GM12891 (cell line): ENCODE measurements around the gene PHLPP1.

ENCODE experiments used
- DNase-seq: peaks from one replicate; pipeline ENCODE4 v3.0.0; 2011; ENCODE audit warnings: low spot score; ENCODE audit not compliant: insufficient read length
- FAIRE-seq: peaks from 2 replicates; lab custom pipeline; 2011; peaks lifted over from hg19 to GRCh38; lab: Jason Lieb, UNC
- PAX5 ChIP-seq: IDR thresholded peaks from 2 replicates; pipeline ENCODE4 v1.6.1; 2011; ENCODE audit warnings: low read length, moderate library complexity, mild to moderate bottlenecking; ENCODE audit not compliant: insufficient read depth, severe bottlenecking
- POLR2A ChIP-seq: IDR thresholded peaks from 2 replicates; pipeline ENCODE4 v1.6.1; 2011; ENCODE audit warnings: low read depth, low read length, control low read depth
- POLR2AphosphoS5 ChIP-seq: IDR thresholded peaks from 2 replicates; pipeline ENCODE4 v1.6.1; 2011; ENCODE audit warnings: low read depth, low read length, control low read depth
- POU2F2 ChIP-seq: IDR thresholded peaks from 2 replicates; pipeline ENCODE4 v1.6.1; 2011; ENCODE audit warnings: low read depth, mild to moderate bottlenecking, control low read depth, low read length, moderate library complexity
- SPI1 ChIP-seq: IDR thresholded peaks from 2 replicates; pipeline ENCODE4 v1.6.1; 2011; ENCODE audit warnings: low read depth, low read length, control low read depth
- TAF1 ChIP-seq: IDR thresholded peaks from 2 replicates; pipeline ENCODE4 v1.6.1; 2011; ENCODE audit warnings: low read depth, low read length, control low read depth

Gene PHLPP1

DNA sequence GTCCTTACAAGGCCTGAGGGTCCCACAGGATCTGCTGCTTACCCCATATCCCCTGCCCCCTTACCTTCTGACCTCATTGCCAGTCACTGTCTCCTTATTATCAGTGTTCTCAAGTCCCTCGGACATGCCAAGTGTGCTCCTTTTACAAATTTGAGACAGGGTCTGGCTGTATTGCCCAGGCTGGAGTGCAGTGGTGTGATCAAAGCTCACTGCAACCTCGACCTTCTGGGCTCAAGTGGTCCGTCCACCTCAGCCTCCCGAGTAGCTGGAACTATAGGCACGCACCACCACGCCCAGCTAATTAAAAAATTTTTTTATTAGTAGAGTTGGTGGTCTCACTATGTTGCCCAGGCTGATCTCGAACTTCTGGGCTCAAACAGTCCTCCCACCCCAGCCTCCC, 141.0 kb downstream of the PHLPP1 start:
- no peak for FAIRE-seq
- TF ChIP-seq POU2F2 (no peak), PAX5 (no peak)
- DNase-seq = no peak

DNA sequence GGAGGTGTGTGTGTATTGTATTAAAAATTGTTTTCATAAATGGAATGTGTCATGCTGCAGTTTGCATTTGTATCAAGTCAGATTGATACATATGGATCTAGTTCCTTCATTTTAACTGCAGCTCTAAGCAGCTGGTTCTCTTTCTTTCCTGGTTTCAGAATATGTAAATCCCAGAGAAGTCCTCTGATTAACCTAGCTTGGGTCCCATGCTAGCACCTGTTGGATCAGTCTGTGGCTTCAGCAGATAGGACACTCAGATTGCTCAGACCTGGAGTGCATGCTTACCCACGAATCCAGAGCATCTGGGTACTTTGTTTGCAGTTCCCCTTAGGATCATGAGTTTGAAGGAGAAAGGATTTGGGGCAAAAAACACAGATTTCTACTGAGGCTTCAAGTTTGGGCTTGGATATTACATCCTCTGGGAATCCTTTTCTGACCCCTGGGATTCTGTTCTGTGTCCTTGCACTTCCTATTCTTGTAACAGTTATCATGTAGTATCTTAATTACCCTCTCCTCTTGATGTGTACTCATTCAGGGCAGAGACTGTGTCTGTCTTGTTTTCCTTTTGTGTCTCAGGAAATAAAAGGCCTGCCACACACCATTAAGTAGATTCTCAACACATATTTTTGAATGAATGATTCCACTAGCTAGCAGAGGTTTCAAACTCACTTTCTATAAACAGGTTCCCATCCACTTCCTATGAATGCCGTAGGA, 142.1 kb downstream of the PHLPP1 start:
- FAIRE-seq = peak; percentile 33

GRCh38 chr18:62860062-62860461, 144.7 kb downstream of the PHLPP1 start:
- no peak for FAIRE-seq
- DNase-seq = no peak
- no peak for TF ChIP-seq PAX5
- no peak for TF ChIP-seq POLR2AphosphoS5
- TF ChIP-seq TAF1 = no peak
- no peak for TF ChIP-seq POU2F2
- no peak for TF ChIP-seq POLR2A

More for the DNA sequence above, 142.1 kb downstream of the PHLPP1 start:
- no peak for TF ChIP-seq PAX5
- TF ChIP-seq SPI1 = no peak
- no peak for TF ChIP-seq POLR2AphosphoS5
- no peak for TF ChIP-seq POLR2A
- no peak for TF ChIP-seq POU2F2
- TF ChIP-seq TAF1 = no peak
- DNase-seq = no peak

- DNase-seq (no peak), FAIRE-seq (no peak)
- no peak for TF ChIP-seq POLR2AphosphoS5
- no peak for TF ChIP-seq POLR2A
- no peak for TF ChIP-seq POU2F2
- TF ChIP-seq SPI1 = no peak
- TF ChIP-seq TAF1 = no peak
- no peak for TF ChIP-seq PAX5
Measured at GRCh38 chr18:62862466-62862865, 147.1 kb downstream of the PHLPP1 start.

DNA sequence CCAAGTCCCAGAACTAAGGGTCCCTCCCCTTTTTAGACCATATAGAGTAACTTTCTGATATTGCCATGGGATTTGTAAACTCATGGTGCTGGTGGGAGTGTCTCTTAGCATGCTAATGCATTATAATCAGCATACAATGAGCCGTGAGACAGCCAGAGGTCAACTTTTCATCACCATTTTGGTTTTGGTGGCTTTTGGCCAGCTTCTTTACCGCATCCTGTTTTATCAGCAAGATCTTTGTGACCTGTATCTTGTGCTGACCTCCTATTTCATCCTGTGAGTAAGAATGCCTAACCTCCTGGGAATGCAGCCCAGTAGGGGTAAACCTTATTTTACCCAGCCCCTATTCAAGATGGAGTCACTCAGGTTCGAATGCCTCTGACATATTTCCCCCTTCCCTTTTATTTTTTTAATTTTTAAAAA, 148.2 kb downstream of the PHLPP1 start:
- TF ChIP-seq POLR2A (no peak), TAF1 (no peak), POU2F2 (no peak), POLR2AphosphoS5 (no peak), SPI1 (no peak), PAX5 (no peak)
- DNase-seq = no peak
- FAIRE-seq = no peak

DNA sequence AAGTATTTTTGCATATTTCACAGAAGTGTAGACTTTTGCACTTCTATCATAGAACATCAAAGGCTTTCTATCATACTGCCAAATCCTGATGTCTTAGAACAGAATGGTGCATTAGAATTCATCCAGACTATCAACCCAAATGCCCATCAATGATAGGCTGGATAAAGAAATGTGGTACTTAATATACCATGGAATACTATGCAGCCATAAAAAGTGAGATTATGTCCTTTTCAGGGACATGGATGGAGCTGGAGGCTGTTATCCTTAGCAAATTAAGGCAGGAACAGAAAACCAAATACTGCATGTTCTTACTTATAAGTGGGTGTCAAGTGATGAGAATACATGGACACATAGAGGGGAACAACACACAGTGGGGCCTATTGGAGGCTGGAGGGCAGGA, 150.2 kb downstream of the PHLPP1 start:
- no peak for TF ChIP-seq SPI1
- TF ChIP-seq PAX5 = no peak
- no peak for TF ChIP-seq POU2F2
- no peak for TF ChIP-seq POLR2AphosphoS5
- no peak for TF ChIP-seq TAF1
- no peak for TF ChIP-seq POLR2A
- DNase-seq (no peak), FAIRE-seq (peak; percentile 31)

GRCh38 chr18:62867534-62867933, 152.2 kb downstream of the PHLPP1 start:
- TF ChIP-seq SPI1 = no peak
- TF ChIP-seq PAX5 = no peak
- no peak for TF ChIP-seq TAF1
- TF ChIP-seq POU2F2 = no peak
- no peak for TF ChIP-seq POLR2A
- TF ChIP-seq POLR2AphosphoS5 = no peak
- DNase-seq = no peak
- no peak for FAIRE-seq

GRCh38 chr18:62868645-62869044, 153.3 kb downstream of the PHLPP1 start:
- TF ChIP-seq POU2F2 (no peak), POLR2AphosphoS5 (no peak), PAX5 (no peak), TAF1 (no peak), POLR2A (no peak), SPI1 (no peak)
- DNase-seq = no peak
- no peak for FAIRE-seq

GRCh38 chr18:62870643-62871042, 155.3 kb downstream of the PHLPP1 start:
- TF ChIP-seq POLR2AphosphoS5 = no peak
- no peak for TF ChIP-seq POU2F2
- TF ChIP-seq POLR2A = no peak
- no peak for TF ChIP-seq SPI1
- TF ChIP-seq PAX5 = no peak
- no peak for TF ChIP-seq TAF1
- FAIRE-seq (no peak), DNase-seq (no peak)

DNA sequence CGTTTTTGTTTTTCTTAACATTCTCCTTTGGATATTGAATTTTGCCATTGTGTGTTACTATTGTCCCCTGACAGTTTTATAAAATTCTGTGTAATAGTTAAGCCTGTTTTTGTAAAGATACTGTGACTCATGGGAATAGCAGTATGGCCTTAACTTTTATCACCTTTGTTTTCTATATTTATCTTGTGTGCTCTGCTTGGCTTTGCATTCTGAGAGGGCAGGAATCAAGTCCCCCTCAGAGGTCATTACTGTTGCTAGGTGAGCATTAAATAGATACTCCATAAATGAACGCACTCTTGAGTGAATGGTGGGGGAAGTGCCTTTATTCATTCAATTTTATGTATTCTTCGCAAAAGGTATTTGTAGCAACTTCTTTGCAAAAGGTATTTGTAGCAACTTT, 160.0 kb downstream of the PHLPP1 start:
- TF ChIP-seq POLR2AphosphoS5 (no peak), POU2F2 (no peak), POLR2A (no peak), TAF1 (no peak), PAX5 (no peak), SPI1 (no peak)
- no peak for FAIRE-seq
- no peak for DNase-seq
